ENCODE results near the gene SMARCA1.

Gene SMARCA1

GRCh38 chrX:129449148-129449547 lies 74.1 kb downstream of the SMARCA1 start:
- DNase-seq, result no peak

- DNase-seq, result no peak
Observed at GRCh38 chrX:129445436-129445835, 77.9 kb downstream of the SMARCA1 start.

- no peak for DNase-seq
Observed at GRCh38 chrX:129433945-129434344, 89.3 kb downstream of the SMARCA1 start.

GRCh38 chrX:129433461-129433860 lies 89.8 kb downstream of the SMARCA1 start:
- DNase-seq, result no peak

GRCh38 chrX:129427267-129427666 lies 96.0 kb downstream of the SMARCA1 start:
- DNase-seq, result no peak

GRCh38 chrX:129423191-129423590 lies 100.1 kb downstream of the SMARCA1 start:
- DNase-seq, result no peak

GRCh38 chrX:129404670-129405008 lies 118.7 kb downstream of the SMARCA1 start:
- DNase-seq, result no peak

GRCh38 chrX:129403974-129404669 lies 119.2 kb downstream of the SMARCA1 start:
- DNase-seq, result no peak
